Measurements from ENCODE around the gene TSHZ2. TPM values are rescaled to one million over a fixed set of nuclear protein-coding genes. Genes with fewer than 3 reads are reported as not detected.

TSHZ2 gene
- total RNA-seq, 1 experiment from 2014 or later = 0.07 TPM

DNA sequence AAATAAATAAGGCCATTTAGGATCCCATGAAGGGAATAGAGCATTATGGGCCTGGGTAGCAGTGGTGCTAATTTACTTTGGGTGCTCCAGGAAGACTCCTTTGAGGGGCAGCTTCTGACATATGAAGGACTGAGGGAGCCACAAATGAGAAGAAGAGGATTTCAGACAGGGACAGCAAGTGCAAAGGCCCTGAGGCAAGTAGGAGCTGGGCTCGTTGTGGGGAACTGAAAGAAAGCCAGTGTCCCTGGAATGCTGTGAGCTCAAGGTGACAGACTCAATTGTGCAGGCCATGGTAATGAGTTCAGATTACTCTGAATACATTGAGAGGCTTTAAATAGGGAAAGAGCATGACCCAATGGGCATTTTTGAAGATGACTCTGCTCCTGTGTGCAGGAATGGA is 307.6 kb downstream of the TSHZ2 start:
- no peak for TF ChIP-seq JUND (IDR thresholded peaks at IDR 0.05)
- no peak for TF ChIP-seq RAD21 (IDR thresholded peaks at IDR 0.05; ENCODE audit: low read depth)
- no peak for TF ChIP-seq EGR1 (IDR thresholded peaks at IDR 0.05; ENCODE audit: low read depth)
- TF ChIP-seq, protein P1, sequence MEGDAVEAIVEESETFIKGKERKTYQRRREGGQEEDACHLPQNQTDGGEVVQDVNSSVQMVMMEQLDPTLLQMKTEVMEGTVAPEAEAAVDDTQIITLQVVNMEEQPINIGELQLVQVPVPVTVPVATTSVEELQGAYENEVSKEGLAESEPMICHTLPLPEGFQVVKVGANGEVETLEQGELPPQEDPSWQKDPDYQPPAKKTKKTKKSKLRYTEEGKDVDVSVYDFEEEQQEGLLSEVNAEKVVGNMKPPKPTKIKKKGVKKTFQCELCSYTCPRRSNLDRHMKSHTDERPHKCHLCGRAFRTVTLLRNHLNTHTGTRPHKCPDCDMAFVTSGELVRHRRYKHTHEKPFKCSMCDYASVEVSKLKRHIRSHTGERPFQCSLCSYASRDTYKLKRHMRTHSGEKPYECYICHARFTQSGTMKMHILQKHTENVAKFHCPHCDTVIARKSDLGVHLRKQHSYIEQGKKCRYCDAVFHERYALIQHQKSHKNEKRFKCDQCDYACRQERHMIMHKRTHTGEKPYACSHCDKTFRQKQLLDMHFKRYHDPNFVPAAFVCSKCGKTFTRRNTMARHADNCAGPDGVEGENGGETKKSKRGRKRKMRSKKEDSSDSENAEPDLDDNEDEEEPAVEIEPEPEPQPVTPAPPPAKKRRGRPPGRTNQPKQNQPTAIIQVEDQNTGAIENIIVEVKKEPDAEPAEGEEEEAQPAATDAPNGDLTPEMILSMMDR (IDR thresholded peaks at IDR 0.05 in 2 of 3, conservative IDR thresholded peaks at IDR 0.05 in 1 of 3; ENCODE audit: borderline replicate concordance in 1 of 3, insufficient read depth in 1 of 3, low read depth in 2 of 3, low read length in 2 of 3) = no peak
- no peak for TF ChIP-seq POLR2A (IDR thresholded peaks at IDR 0.05; ENCODE audit: borderline replicate concordance, extremely low read depth, insufficient read depth, insufficient read length)
- no peak for TF ChIP-seq EZH2 (IDR thresholded peaks at IDR 0.05)
- TF ChIP-seq, protein P2, sequence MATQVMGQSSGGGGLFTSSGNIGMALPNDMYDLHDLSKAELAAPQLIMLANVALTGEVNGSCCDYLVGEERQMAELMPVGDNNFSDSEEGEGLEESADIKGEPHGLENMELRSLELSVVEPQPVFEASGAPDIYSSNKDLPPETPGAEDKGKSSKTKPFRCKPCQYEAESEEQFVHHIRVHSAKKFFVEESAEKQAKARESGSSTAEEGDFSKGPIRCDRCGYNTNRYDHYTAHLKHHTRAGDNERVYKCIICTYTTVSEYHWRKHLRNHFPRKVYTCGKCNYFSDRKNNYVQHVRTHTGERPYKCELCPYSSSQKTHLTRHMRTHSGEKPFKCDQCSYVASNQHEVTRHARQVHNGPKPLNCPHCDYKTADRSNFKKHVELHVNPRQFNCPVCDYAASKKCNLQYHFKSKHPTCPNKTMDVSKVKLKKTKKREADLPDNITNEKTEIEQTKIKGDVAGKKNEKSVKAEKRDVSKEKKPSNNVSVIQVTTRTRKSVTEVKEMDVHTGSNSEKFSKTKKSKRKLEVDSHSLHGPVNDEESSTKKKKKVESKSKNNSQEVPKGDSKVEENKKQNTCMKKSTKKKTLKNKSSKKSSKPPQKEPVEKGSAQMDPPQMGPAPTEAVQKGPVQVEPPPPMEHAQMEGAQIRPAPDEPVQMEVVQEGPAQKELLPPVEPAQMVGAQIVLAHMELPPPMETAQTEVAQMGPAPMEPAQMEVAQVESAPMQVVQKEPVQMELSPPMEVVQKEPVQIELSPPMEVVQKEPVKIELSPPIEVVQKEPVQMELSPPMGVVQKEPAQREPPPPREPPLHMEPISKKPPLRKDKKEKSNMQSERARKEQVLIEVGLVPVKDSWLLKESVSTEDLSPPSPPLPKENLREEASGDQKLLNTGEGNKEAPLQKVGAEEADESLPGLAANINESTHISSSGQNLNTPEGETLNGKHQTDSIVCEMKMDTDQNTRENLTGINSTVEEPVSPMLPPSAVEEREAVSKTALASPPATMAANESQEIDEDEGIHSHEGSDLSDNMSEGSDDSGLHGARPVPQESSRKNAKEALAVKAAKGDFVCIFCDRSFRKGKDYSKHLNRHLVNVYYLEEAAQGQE (IDR thresholded peaks at IDR 0.05; ENCODE audit: low read depth) = no peak
- TF ChIP-seq, protein P3, sequence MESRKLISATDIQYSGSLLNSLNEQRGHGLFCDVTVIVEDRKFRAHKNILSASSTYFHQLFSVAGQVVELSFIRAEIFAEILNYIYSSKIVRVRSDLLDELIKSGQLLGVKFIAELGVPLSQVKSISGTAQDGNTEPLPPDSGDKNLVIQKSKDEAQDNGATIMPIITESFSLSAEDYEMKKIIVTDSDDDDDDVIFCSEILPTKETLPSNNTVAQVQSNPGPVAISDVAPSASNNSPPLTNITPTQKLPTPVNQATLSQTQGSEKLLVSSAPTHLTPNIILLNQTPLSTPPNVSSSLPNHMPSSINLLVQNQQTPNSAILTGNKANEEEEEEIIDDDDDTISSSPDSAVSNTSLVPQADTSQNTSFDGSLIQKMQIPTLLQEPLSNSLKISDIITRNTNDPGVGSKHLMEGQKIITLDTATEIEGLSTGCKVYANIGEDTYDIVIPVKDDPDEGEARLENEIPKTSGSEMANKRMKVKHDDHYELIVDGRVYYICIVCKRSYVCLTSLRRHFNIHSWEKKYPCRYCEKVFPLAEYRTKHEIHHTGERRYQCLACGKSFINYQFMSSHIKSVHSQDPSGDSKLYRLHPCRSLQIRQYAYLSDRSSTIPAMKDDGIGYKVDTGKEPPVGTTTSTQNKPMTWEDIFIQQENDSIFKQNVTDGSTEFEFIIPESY (IDR thresholded peaks at IDR 0.05; ENCODE audit: extremely low read depth, insufficient replicate concordance, low read length) = no peak
- TF ChIP-seq ELF1 (IDR thresholded peaks at IDR 0.05; ENCODE audit: borderline replicate concordance, low read depth) = no peak
- TF ChIP-seq FOSL1 (IDR thresholded peaks at IDR 0.05; ENCODE audit: low read depth) = no peak
- no peak for TF ChIP-seq POLR2AphosphoS5 (IDR thresholded peaks at IDR 0.05; ENCODE audit: low read depth, low read length)
- TF ChIP-seq TCF7L2 (IDR thresholded peaks at IDR 0.05; ENCODE audit: borderline replicate concordance, extremely low read depth, insufficient read depth, insufficient read length) = no peak
- no peak for TF ChIP-seq CBX3 (IDR thresholded peaks at IDR 0.05; ENCODE audit: low read depth)
- no peak for TF ChIP-seq CEBPB (IDR thresholded peaks at IDR 0.05; ENCODE audit: low read depth)
- no peak for TF ChIP-seq YY1 (IDR thresholded peaks at IDR 0.05; ENCODE audit: extremely low read depth, insufficient replicate concordance, low read depth, low read length)
- TF ChIP-seq ZNF274 (IDR thresholded peaks at IDR 0.05; ENCODE audit: low read depth, low read length) = no peak
- TF ChIP-seq SIN3A (IDR thresholded peaks at IDR 0.05; ENCODE audit: low read depth) = no peak
- no peak for TF ChIP-seq SP1 (IDR thresholded peaks at IDR 0.05; ENCODE audit: low read depth)
- no peak for TF ChIP-seq ZFX (IDR thresholded peaks at IDR 0.05)
- TF ChIP-seq, protein P4, sequence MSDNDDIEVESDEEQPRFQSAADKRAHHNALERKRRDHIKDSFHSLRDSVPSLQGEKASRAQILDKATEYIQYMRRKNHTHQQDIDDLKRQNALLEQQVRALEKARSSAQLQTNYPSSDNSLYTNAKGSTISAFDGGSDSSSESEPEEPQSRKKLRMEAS (IDR thresholded peaks at IDR 0.05) = no peak
- no peaks in the 10 kb centered on the region for H4K20me1 ChIP-seq (ENCODE audit: insufficient read depth)
- H3K4me3 ChIP-seq (replicated peaks in 1 of 2; ENCODE audit: low read depth in 1 of 2, low read length in 2 of 2) = no peak overlapping the region
- POLR2A ChIA-PET = no interaction called here
- RAD21 ChIA-PET (ENCODE audit: low non-redundant PET in 1 of 2, low total read pairs in 2 of 2, uncharacterized antibody in 2 of 2, unreplicated experiment in 2 of 2) = no interaction called here
- no peaks in the 10 kb centered on the region for H3K9me2 ChIP-seq (ENCODE audit: insufficient read depth)
- no peaks in the 10 kb centered on the region for H3K4me1 ChIP-seq (ENCODE audit: control insufficient read depth in 1 of 2, insufficient read depth in 2 of 2, low read length in 2 of 2)
- CTCF ChIA-PET = interaction anchor here (0.7 kb wide), 1 partner anchor 12 kb away, joined by 3 read pairs; no protein-coding TSS in a partner anchor
- no peaks in the 10 kb centered on the region for H3K9me3 ChIP-seq (ENCODE audit: control insufficient read depth in 1 of 2, insufficient read depth in 1 of 2, low read depth in 1 of 2, low read length in 2 of 2)
- no peak overlapping the region for H3K9ac ChIP-seq (ENCODE audit: low read length)
- BruUV-seq (replicated peaks) = no TSS peak
- H2AFZ ChIP-seq (ENCODE audit: low read depth, low read length, poor library complexity, severe bottlenecking) = no peak overlapping the region
- peaks cover 56% of the 10 kb centered on the region for H3K27me3 ChIP-seq (ENCODE audit: insufficient read depth, low read length)
- intact Hi-C loops (cut with micrococcal nuclease) = no loop called here
- H3K27ac ChIP-seq (ENCODE audit: low read depth, low read length) = no peak overlapping the region
- H3K79me2 ChIP-seq (ENCODE audit: insufficient read depth, low read length) = no peaks in the 10 kb centered on the region
- DNase-seq (ENCODE audit: low read depth, low spot score) (no peak), ATAC-seq (no peak)
- H3K4me2 ChIP-seq (ENCODE audit: low read length) = no peak overlapping the region
- H3K36me3 ChIP-seq (ENCODE audit: control insufficient read depth in 1 of 2, insufficient read depth in 2 of 2, low read length in 2 of 2) = no peaks in the 10 kb centered on the region

Measured in HCT116 (cell line).